ENCODE data around the gene RAB33A.

GRCh38 chrX:130124577-130124976 lies 47.2 kb upstream of the RAB33A start:
- peak; percentile 24; the same call in 1 of the 2 replicates for TF ChIP-seq CTCF (conservative IDR thresholded peaks at IDR 0.05; ENCODE audit: low read length)
- TF ChIP-seq EZH2phosphoT487 (IDR thresholded peaks at IDR 0.05; ENCODE audit: borderline replicate concordance, low read depth, low read length) = no peak

Measured in OCI-LY7 (cell line).